ENCODE results near the gene TLN1. TPM values are rescaled to one million over a fixed set of nuclear protein-coding genes. Genes with fewer than 3 reads are reported as not detected.

TLN1 gene
- total and polyA plus RNA-seq, 2 of the 4 experiments (the other 2 are of a cell fraction): 228 to 346 TPM

- H3K9me1 ChIP-seq (ENCODE audit: insufficient read depth, low read length): peaks cover 10% of the 10 kb centered on the region
- H4K20me1 ChIP-seq (ENCODE audit: insufficient read depth, low read length): peaks cover 22% of the 10 kb centered on the region
- POLR2A ChIA-PET (ENCODE audit: unreplicated experiment): interaction anchor here (0.7 to 1.7 kb wide), 3 partner anchors 9 to 31 kb away, joined by 3 to 10 read pairs (median 4); no protein-coding TSS in a partner anchor
- intact Hi-C loops (cut with micrococcal nuclease): no loop called here
- H2BK20ac ChIP-seq (ENCODE audit: low read depth, low read length): no peak overlapping the region
- no peak overlapping the region for H2AFZ ChIP-seq (replicated peaks; ENCODE audit: low read length, poor library complexity)
- peaks cover 7% of the 10 kb centered on the region; the same call in 1 of the 2 replicates for H3K4me1 ChIP-seq (ENCODE audit: control insufficient read depth, insufficient read depth, low read length)
- no peak overlapping the region for H2BK120ac ChIP-seq (ENCODE audit: low read depth, low read length)
- H3K4me3 ChIP-seq (ENCODE audit: insufficient read depth, low read depth, low read length): no peak overlapping the region
- H4K5ac ChIP-seq (ENCODE audit: low read depth, low read length): no peak overlapping the region; the same call in 1 of the 2 replicates
- no peak overlapping the region for H3K18ac ChIP-seq (ENCODE audit: low read depth, low read length)
- peak; percentile 40 for DNase-seq
- peak overlapping the region; percentile 29; the same call in 1 of the 2 replicates for H3K23ac ChIP-seq (ENCODE audit: low read depth, low read length)
- in situ Hi-C loops (cut with MboI; ENCODE audit: low sequenced_read_pairs): no loop called here
- H2BK15ac ChIP-seq (ENCODE audit: low read depth, low read length): no peak overlapping the region
- peak overlapping the region in 1 of 2 experiments; percentile 38; a peak in 1 of 4 replicates for H4K8ac ChIP-seq (ENCODE audit: low read depth in 2 of 2, low read length in 2 of 2)
- H3K79me1 ChIP-seq (ENCODE audit: low read depth in 1 of 2, low read length in 2 of 2): peaks cover 11 to 50% of the 10 kb centered on the region in 2 experiments
- peak; percentile 60 for ATAC-seq (ENCODE audit: low read depth)
- no peaks in the 10 kb centered on the region for H3K27me3 ChIP-seq (ENCODE audit: control insufficient read depth, insufficient read depth, low read length)
- no peak overlapping the region for H4K91ac ChIP-seq (ENCODE audit: insufficient read depth, low read depth, low read length)
- dilution Hi-C loops (cut with HindIII; ENCODE audit: low sequenced_read_pairs, unreplicated experiment): no loop called here
- no CpG with 5 or more reads among the region's 9 CpGs for WGBS, 2 experiments (ENCODE audit: extremely low coverage in 2 of 2, insufficient read length in 1 of 2)
- no peak overlapping the region for H2AK9ac ChIP-seq (replicated peaks; ENCODE audit: low read depth, low read length, poor library complexity)
- no TSS peak for BruUV-seq (replicated peaks)
- peaks cover 57% of the 10 kb centered on the region for H3K36me3 ChIP-seq (ENCODE audit: control insufficient read depth, insufficient read depth, low read length)
- no peak overlapping the region for H3K9ac ChIP-seq (ENCODE audit: low read depth, low read length)
- H3K27ac ChIP-seq (ENCODE audit: insufficient read depth, low read length): no peak overlapping the region
- peak overlapping the region; percentile 79 for H2BK5ac ChIP-seq (ENCODE audit: low read depth, low read length, poor library complexity, severe bottlenecking)
- H3K56ac ChIP-seq (ENCODE audit: extremely low read depth, insufficient read depth, low read length): no peak overlapping the region
- no peak for TF ChIP-seq ELK1 (IDR thresholded peaks at IDR 0.05; ENCODE audit: borderline replicate concordance, low read depth, low read length)
- TF ChIP-seq, protein P1, sequence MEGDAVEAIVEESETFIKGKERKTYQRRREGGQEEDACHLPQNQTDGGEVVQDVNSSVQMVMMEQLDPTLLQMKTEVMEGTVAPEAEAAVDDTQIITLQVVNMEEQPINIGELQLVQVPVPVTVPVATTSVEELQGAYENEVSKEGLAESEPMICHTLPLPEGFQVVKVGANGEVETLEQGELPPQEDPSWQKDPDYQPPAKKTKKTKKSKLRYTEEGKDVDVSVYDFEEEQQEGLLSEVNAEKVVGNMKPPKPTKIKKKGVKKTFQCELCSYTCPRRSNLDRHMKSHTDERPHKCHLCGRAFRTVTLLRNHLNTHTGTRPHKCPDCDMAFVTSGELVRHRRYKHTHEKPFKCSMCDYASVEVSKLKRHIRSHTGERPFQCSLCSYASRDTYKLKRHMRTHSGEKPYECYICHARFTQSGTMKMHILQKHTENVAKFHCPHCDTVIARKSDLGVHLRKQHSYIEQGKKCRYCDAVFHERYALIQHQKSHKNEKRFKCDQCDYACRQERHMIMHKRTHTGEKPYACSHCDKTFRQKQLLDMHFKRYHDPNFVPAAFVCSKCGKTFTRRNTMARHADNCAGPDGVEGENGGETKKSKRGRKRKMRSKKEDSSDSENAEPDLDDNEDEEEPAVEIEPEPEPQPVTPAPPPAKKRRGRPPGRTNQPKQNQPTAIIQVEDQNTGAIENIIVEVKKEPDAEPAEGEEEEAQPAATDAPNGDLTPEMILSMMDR (conservative IDR thresholded peaks at IDR 0.05; ENCODE audit: low read depth, low read length): peak; percentile 71
- TF ChIP-seq SMC3 (IDR thresholded peaks at IDR 0.05; ENCODE audit: low read depth, low read length): peak; percentile 54
- TF ChIP-seq RAD21 (IDR thresholded peaks at IDR 0.05; ENCODE audit: low read length): peak; percentile 52
- no peaks in the 10 kb centered on the region for H3K9me3 ChIP-seq (ENCODE audit: control insufficient read depth, insufficient read depth, low read length)
- H3K14ac ChIP-seq (replicated peaks; ENCODE audit: low read depth, low read length): no peak overlapping the region; the same call in 1 of the 2 replicates
- no peak overlapping the region for H3K4ac ChIP-seq (ENCODE audit: low read depth, low read length)
- no peak overlapping the region for H3K4me2 ChIP-seq (ENCODE audit: low read depth, low read length)
- 0 out of 2 replicates have a peak overlapping the region, but pooled peaks have one; percentile 66 for H2AK5ac ChIP-seq (ENCODE audit: low read depth, low read length)
- CTCF ChIA-PET: interaction anchor here (1.0 to 1.8 kb wide), 9 partner anchors 9 to 49 kb away, joined by 3 to 8 read pairs (median 3); partner anchors contain the start of genes CREB3 and TLN1
Observed at GRCh38 chr9:35696520-35697215, 35.3 kb downstream of the TLN1 start.
